GM12878 (cell line): ENCODE data around the gene MTR. TPM values are rescaled to one million over a fixed set of nuclear protein-coding genes. Genes with fewer than 3 reads are reported as not detected.

Source experiments
- BCL11A ChIP-seq: IDR thresholded peaks from 2 replicates; pipeline ENCODE4 v1.6.1; 2011; ENCODE audit warnings: low read depth, low read length
- BCL3 ChIP-seq: IDR thresholded peaks from 2 replicates; pipeline ENCODE4 v1.6.1; 2011; ENCODE audit warnings: borderline replicate concordance, low read depth, mild to moderate bottlenecking, moderate library complexity, low read length; ENCODE audit not compliant: insufficient read depth, poor library complexity, severe bottlenecking
- BCLAF1 ChIP-seq: fragments of 450-650 bp; IDR thresholded peaks from 2 replicates; pipeline ENCODE4 v1.6.1; 2017; ENCODE audit warnings: antibody characterized with exemption, mild to moderate bottlenecking, moderate library complexity
- HSF1 ChIP-seq: fragments of 150-350 bp; IDR thresholded peaks from 2 replicates; pipeline ENCODE4 v1.6.1; 2014; ENCODE audit warnings: mild to moderate bottlenecking, low read depth, low read length
- polyA plus RNA-seq, 11 experiments: library from polyadenylated mRNA; depleted of rRNA in 4 of 11; unstranded in 6 of 11; stranded (reverse) in 5 of 11; fragments of >200 nt; fragmentation: Nextera tagmentation in 4 of 11; fragmentation: Illumina TruSeq in 1 of 11; extraction: Ambion mirVana in 4 of 11; extraction: Trizol in 1 of 11; gene quantifications; 1 replicate in 1 of 11; 2 replicates in 10 of 11; pipeline versions ENCODE4 v1.2.1 to v1.2.3, GENCODE V29; 2011 to 2016; ENCODE audit warnings: inconsistent platforms in 2 of 11, missing spikeins in 2 of 11, low read depth in 1 of 11
- total RNA-seq, 4 experiments: library from RNA; depleted of rRNA in 3 of 4; stranded (reverse); fragments of >200 nt in 3 of 4; fragmentation: Illumina TruSeq in 1 of 4; extraction: Trizol in 1 of 4; gene quantifications; 2 replicates each; pipeline versions ENCODE4 v1.2.1 to v1.2.3, GENCODE V29; 2013 to 2021

The MTR gene
- total and polyA plus RNA-seq, 10 of the 15 experiments (the other 5 are each of a cell fraction or from before 2014, with no cell fraction given) = 2.4 to 38.7 (median 16.5) TPM

GRCh38 chr1:236952246-236953003 lies 157.3 kb downstream of the MTR start (continued):
- TF ChIP-seq BCLAF1 (no peak), HSF1 (no peak), BCL11A (no peak), BCL3 (no peak)
